HL-60/S4 (cell line): ENCODE data around the gene PLEKHJ1.

Experiments used
- in situ Hi-C: fragments of 300-500 bp; cut with MboI; formaldehyde crosslinking; loops from 2 replicates; pipeline ENCODE4 v1.14.3; 2022; ENCODE audit warnings: low sequenced_read_pairs

Gene PLEKHJ1

GRCh38 chr19:2249880-2250765, 14.0 kb upstream of the PLEKHJ1 start:
- in situ Hi-C loops, result no loop called here

GRCh38 chr19:2249010-2249866, 13.1 kb upstream of the PLEKHJ1 start, which contains the start of gene AMH:
Gene AMH (plus strand): TSS chr19:2249323. CDS start chr19:2249333, 10 bp downstream.
- in situ Hi-C loops, result no loop called here

GRCh38 chr19:2248136-2249009, 12.2 kb upstream of the PLEKHJ1 start:
- in situ Hi-C loops, result no loop called here

GRCh38 chr19:2247433-2248101, 11.4 kb upstream of the PLEKHJ1 start:
- in situ Hi-C loops, result no loop called here

GRCh38 chr19:2246801-2247361, 10.8 kb upstream of the PLEKHJ1 start:
- in situ Hi-C loops, result no loop called here

- in situ Hi-C loops, result no loop called here
Measured at GRCh38 chr19:2246014-2246620, 10.0 kb upstream of the PLEKHJ1 start.

- in situ Hi-C loops, result no loop called here
Measured at GRCh38 chr19:2245273-2245672, 9.1 kb upstream of the PLEKHJ1 start.

- in situ Hi-C loops, result no loop called here
Measured at GRCh38 chr19:2244486-2244885, 8.4 kb upstream of the PLEKHJ1 start.

- in situ Hi-C loops, result no loop called here
Measured at GRCh38 chr19:2244125-2244411, 7.9 kb upstream of the PLEKHJ1 start.

- in situ Hi-C loops, result no loop called here
Measured at GRCh38 chr19:2243274-2244124, 7.4 kb upstream of the PLEKHJ1 start.

- in situ Hi-C loops, result no loop called here
Measured at GRCh38 chr19:2242816-2243215, 6.7 kb upstream of the PLEKHJ1 start.

GRCh38 chr19:2242092-2242537, 6.0 kb upstream of the PLEKHJ1 start:
- in situ Hi-C loops, result no loop called here

GRCh38 chr19:2240881-2241760, 5.0 kb upstream of the PLEKHJ1 start:
- in situ Hi-C loops, result no loop called here

- in situ Hi-C loops, result no loop called here
Measured at GRCh38 chr19:2239771-2240770, 3.9 kb upstream of the PLEKHJ1 start.

- in situ Hi-C loops, result no loop called here
Measured at GRCh38 chr19:2239173-2239572, 3.0 kb upstream of the PLEKHJ1 start.

- in situ Hi-C loops, result no loop called here
Measured at GRCh38 chr19:2237869-2238153, 1.7 kb upstream of the PLEKHJ1 start.
